Measurements from ENCODE around the gene RBM33. TPM values are rescaled to one million over a fixed set of nuclear protein-coding genes. Genes with fewer than 3 reads are reported as not detected.

RBM33 gene
- total RNA-seq, 1 experiment from 2014 or later = 73.6 TPM

DNA sequence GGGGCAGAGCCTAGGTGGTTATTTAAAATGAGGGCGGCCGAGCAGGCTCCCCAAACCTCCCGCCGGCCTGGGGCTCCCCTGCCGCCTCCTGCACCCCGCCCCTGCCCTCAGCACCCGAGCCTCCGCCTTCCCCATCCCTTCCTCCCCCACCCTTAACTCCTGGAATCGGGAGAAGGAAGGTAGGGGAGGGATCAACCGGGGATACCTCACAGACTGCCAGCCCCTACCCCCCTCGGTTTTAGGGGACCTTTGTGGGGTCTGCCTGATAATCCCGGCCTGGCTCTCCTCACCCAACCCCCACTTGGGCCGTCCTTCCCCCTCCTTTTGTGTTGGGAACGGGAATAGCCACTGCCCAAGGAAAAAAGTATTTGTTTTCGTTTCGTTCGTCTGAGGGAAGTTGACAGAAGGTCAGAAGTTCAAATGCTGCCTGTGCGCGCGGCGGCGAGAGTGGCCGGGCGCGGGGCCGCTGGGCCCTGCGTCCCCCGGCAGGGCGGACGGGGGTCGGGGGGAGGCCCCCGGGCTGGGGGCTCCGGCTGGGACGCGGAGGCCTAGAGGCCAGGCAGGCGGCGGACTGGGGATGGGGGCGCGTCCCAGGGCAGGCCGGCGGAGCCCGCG, 165.0 kb downstream of the RBM33 start:
- CTCF ChIA-PET = no interaction called here
- TF ChIP-seq EZH2 (IDR thresholded peaks at IDR 0.05; ENCODE audit: borderline replicate concordance, low read depth, low read length, poor library complexity, severe bottlenecking) = no peak
- TF ChIP-seq, protein P1, sequence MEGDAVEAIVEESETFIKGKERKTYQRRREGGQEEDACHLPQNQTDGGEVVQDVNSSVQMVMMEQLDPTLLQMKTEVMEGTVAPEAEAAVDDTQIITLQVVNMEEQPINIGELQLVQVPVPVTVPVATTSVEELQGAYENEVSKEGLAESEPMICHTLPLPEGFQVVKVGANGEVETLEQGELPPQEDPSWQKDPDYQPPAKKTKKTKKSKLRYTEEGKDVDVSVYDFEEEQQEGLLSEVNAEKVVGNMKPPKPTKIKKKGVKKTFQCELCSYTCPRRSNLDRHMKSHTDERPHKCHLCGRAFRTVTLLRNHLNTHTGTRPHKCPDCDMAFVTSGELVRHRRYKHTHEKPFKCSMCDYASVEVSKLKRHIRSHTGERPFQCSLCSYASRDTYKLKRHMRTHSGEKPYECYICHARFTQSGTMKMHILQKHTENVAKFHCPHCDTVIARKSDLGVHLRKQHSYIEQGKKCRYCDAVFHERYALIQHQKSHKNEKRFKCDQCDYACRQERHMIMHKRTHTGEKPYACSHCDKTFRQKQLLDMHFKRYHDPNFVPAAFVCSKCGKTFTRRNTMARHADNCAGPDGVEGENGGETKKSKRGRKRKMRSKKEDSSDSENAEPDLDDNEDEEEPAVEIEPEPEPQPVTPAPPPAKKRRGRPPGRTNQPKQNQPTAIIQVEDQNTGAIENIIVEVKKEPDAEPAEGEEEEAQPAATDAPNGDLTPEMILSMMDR (conservative IDR thresholded peaks at IDR 0.05; ENCODE audit: low read depth, low read length) = no peak
- Histone ChIP-seq H3K9me3 (ENCODE audit: low read depth, low read length, poor library complexity, severe bottlenecking) (no peaks in the 10 kb centered on the region), H3K27me3 (replicated peaks; ENCODE audit: insufficient read depth, low read depth, low read length, poor library complexity) (peaks cover 89% of the 10 kb centered on the region), H3K4me3 (ENCODE audit: low read depth, low read length, poor library complexity, severe bottlenecking) (no peak overlapping the region), H3K36me3 (ENCODE audit: insufficient read depth, low read length, poor library complexity, severe bottlenecking) (no peaks in the 10 kb centered on the region), H3K4me1 (ENCODE audit: insufficient read depth, low read length, poor library complexity, severe bottlenecking) (peaks cover 9% of the 10 kb centered on the region), H3K27ac (ENCODE audit: low read depth, low read length, poor library complexity, severe bottlenecking) (no peak overlapping the region)
- POLR2A ChIA-PET (ENCODE audit: low non-redundant PET) = no interaction called here
- intact Hi-C loops (cut with micrococcal nuclease; ENCODE audit: unreplicated experiment) = no loop called here
- DNase-seq (ENCODE audit: low spot score) = no peak
- BruUV-seq (replicated peaks) = no TSS peak

DNA sequence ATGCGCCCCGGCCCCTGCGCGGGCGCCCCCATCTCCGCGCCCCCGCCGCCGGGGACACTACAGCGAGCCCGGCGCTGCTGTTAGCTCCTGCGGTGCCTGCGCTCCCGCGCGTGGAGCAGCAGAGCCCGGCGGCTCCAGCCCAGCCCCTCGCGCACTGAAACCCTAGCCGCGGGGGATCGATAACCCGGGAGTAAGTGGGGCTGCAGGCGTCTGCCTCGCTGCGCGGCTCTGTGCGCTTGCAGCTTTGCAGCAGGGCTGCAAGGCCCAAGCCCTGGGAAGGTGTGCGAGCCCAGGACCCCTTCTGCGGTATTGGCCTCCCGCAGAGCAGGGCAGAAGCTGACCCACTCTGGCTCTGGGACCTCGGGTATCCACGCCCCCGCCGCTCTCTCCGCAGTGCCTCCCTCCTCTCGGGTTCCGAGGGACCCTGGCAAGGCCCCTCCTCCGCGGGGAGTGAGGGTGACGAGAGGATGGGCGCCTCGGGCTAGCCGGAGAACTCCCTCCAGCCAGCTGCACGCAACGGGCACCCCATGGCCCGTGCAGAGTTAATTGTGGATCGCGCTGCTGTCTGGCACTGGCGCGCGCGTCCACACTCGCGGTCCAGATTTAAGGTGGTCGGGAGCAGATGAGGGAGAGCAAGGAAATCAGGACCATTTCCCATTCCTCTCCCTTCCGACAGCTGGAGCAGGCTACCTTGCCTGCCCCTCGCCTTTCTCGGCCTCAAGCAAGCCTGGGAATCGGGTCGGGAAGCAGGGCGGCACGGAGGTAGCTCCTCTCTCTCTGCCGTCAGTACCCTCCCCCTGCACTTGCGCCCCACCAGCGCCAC, 165.7 kb downstream of the RBM33 start:
- no peak overlapping the region for H3K4me3 ChIP-seq (ENCODE audit: low read depth, low read length, poor library complexity, severe bottlenecking)
- no peaks in the 10 kb centered on the region for H3K9me3 ChIP-seq (ENCODE audit: low read depth, low read length, poor library complexity, severe bottlenecking)
- H3K4me1 ChIP-seq (ENCODE audit: insufficient read depth, low read length, poor library complexity, severe bottlenecking) = peaks cover 1% of the 10 kb centered on the region
- no TSS peak for BruUV-seq (replicated peaks)
- no peak for DNase-seq (ENCODE audit: low spot score)
- ChIA-PET CTCF (no interaction called here), POLR2A (ENCODE audit: low non-redundant PET) (no interaction called here)
- H3K27me3 ChIP-seq (replicated peaks; ENCODE audit: insufficient read depth, low read depth, low read length, poor library complexity) = peaks cover 89% of the 10 kb centered on the region
- H3K36me3 ChIP-seq (ENCODE audit: insufficient read depth, low read length, poor library complexity, severe bottlenecking) = no peaks in the 10 kb centered on the region
- H3K27ac ChIP-seq (ENCODE audit: low read depth, low read length, poor library complexity, severe bottlenecking) = no peak overlapping the region
- intact Hi-C loops (cut with micrococcal nuclease; ENCODE audit: unreplicated experiment) = no loop called here
- peak; percentile 92 for TF ChIP-seq EZH2 (IDR thresholded peaks at IDR 0.05; ENCODE audit: borderline replicate concordance, low read depth, low read length, poor library complexity, severe bottlenecking)
- TF ChIP-seq, protein P1 (conservative IDR thresholded peaks at IDR 0.05; ENCODE audit: low read depth, low read length) = no peak

DNA sequence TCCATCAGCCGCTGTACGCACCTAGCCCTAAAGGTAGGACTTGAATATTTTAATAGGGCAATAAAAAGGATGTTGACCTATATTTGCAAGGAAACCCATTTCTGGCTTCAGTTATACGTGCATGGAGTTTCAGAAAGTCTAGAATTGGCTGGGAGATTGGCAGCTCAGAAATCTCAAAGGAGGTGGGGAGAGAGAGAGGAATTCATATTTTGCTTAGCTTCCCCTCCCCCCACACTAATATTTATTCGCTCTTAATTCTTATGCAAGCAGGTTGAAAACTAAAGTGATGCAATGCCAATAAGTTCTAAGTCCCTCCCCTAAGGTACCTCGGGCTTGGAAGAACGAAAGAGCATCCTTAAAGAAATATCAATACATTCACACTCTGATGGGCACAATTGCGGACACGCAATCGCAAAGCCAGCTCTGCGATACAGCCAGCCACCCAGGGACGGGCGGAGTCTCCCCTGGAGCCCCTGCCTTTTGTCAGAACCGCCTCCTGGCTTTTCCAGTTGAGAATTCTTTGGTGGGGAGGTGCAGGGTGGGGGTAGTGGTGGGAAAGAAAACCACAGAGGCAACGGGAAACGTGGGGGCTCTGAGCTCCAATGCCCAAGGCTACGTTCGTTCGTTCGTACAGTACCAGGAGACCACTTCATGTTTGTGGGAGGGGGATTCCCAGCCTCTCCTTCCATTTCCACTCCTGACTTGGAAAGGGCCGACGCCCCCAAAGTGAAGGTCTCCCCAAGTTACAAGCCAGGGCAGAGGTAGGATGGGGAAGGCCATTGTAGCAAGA, 166.5 kb downstream of the RBM33 start:
- no peak overlapping the region for H3K4me3 ChIP-seq (ENCODE audit: low read depth, low read length, poor library complexity, severe bottlenecking)
- DNase-seq (ENCODE audit: low spot score) = no peak
- H3K36me3 ChIP-seq (ENCODE audit: insufficient read depth, low read length, poor library complexity, severe bottlenecking) = no peaks in the 10 kb centered on the region
- intact Hi-C loops (cut with micrococcal nuclease; ENCODE audit: unreplicated experiment) = no loop called here
- ChIA-PET POLR2A (ENCODE audit: low non-redundant PET) (no interaction called here), CTCF (no interaction called here)
- H3K9me3 ChIP-seq (ENCODE audit: low read depth, low read length, poor library complexity, severe bottlenecking) = no peaks in the 10 kb centered on the region
- no TSS peak for BruUV-seq (replicated peaks)
- TF ChIP-seq, protein P1 (conservative IDR thresholded peaks at IDR 0.05; ENCODE audit: low read depth, low read length) = no peak
- TF ChIP-seq EZH2 (IDR thresholded peaks at IDR 0.05; ENCODE audit: borderline replicate concordance, low read depth, low read length, poor library complexity, severe bottlenecking) = peak; percentile 37
- H3K4me1 ChIP-seq (ENCODE audit: insufficient read depth, low read length, poor library complexity, severe bottlenecking) = no peaks in the 10 kb centered on the region
- H3K27me3 ChIP-seq (replicated peaks; ENCODE audit: insufficient read depth, low read depth, low read length, poor library complexity) = peaks cover 92% of the 10 kb centered on the region
- H3K27ac ChIP-seq (ENCODE audit: low read depth, low read length, poor library complexity, severe bottlenecking) = no peak overlapping the region
